HepG2 (cell line): ENCODE results near the gene RAB30. TPM values are rescaled to one million over a fixed set of nuclear protein-coding genes. Genes with fewer than 3 reads are reported as not detected.

Experiments
- KDM6A ChIP-seq: IDR thresholded peaks from 2 replicates; pipeline ENCODE4 v1.6.1; 2016; ENCODE audit warnings: low read depth
- KMT2A ChIP-seq: sonication (generic); formaldehyde crosslinking; IDR thresholded peaks from 2 replicates; pipeline ENCODE4 v1.4.0; 2020; ENCODE audit warnings: missing genetic modification reagents
- MIXL1 ChIP-seq: IDR thresholded peaks from 2 replicates; pipeline ENCODE4 v1.6.1; 2016
- PRPF4 ChIP-seq: fragments of 200-400 bp; formaldehyde crosslinking; IDR thresholded peaks from 2 replicates; pipeline ENCODE4 v1.6.1; 2016; ENCODE audit warnings: low read length, low read depth; ENCODE audit not compliant: poor library complexity, severe bottlenecking
- REXO4 ChIP-seq: sonication (generic); formaldehyde crosslinking; IDR thresholded peaks from 2 replicates; pipeline ENCODE4 v1.8.0; 2022; ENCODE audit warnings: missing genetic modification reagents, mild to moderate bottlenecking, borderline replicate concordance
- SCMH1 ChIP-seq: sonication (generic); formaldehyde crosslinking; IDR thresholded peaks from 2 replicates; pipeline ENCODE4 v1.9.0; 2021; ENCODE audit warnings: missing genetic modification reagents, mild to moderate bottlenecking, borderline replicate concordance
- SOX6 ChIP-seq, 2 experiments: fragments of 450-650 bp in 1 of 2; sonication (generic) in 1 of 2; formaldehyde crosslinking in 1 of 2; IDR thresholded peaks; 2 replicates each; pipeline versions ENCODE4 v1.4.0 to v1.6.1; 2017 to 2020; ENCODE audit warnings: antibody characterized with exemption in 1 of 2, mild to moderate bottlenecking in 1 of 2, missing genetic modification reagents in 1 of 2
- ZFP90 ChIP-seq: sonication (generic); formaldehyde crosslinking; IDR thresholded peaks from 2 replicates; pipeline ENCODE4 v1.8.0; 2022; ENCODE audit warnings: missing genetic modification reagents, mild to moderate bottlenecking, inconsistent platforms, borderline replicate concordance
- ZNF121 ChIP-seq: sonication (generic); formaldehyde crosslinking; IDR thresholded peaks from 2 replicates; pipeline ENCODE4 v1.5.0; 2020; ENCODE audit warnings: mild to moderate bottlenecking, missing genetic modification reagents
- ZNF431 ChIP-seq: sonication (generic); formaldehyde crosslinking; IDR thresholded peaks from 2 replicates; pipeline ENCODE4 v1.9.0; 2022; ENCODE audit warnings: missing genetic modification reagents, low read depth, mild to moderate bottlenecking, borderline replicate concordance
- ZNF451 ChIP-seq: sonication (generic); formaldehyde crosslinking; IDR thresholded peaks from 2 replicates; pipeline ENCODE4 v1.5.0; 2020; ENCODE audit warnings: mild to moderate bottlenecking, missing genetic modification reagents
- ZNF724P ChIP-seq: sonication (generic); formaldehyde crosslinking; IDR thresholded peaks from 2 replicates; pipeline ENCODE4 v1.8.0; 2022; ENCODE audit warnings: missing genetic modification reagents, borderline replicate concordance
- ZNF775 ChIP-seq: sonication (generic); formaldehyde crosslinking; IDR thresholded peaks from 2 replicates; pipeline ENCODE4 v1.4.0; 2020; ENCODE audit warnings: missing genetic modification reagents, mild to moderate bottlenecking, moderate library complexity, borderline replicate concordance
- polyA plus RNA-seq, 8 experiments: library from polyadenylated mRNA; depleted of rRNA in 3 of 8; stranded (reverse) in 7 of 8; unstranded in 1 of 8; fragments of >200 nt; fragmentation: Illumina TruSeq in 4 of 8; extraction: Trizol in 4 of 8; gene quantifications; 2 replicates each; pipeline versions ENCODE4 v1.2.1 to v1.2.3, GENCODE V29; 2011 to 2016; ENCODE audit warnings: low read depth in 4 of 8, missing spikeins in 1 of 8, mixed read lengths in 1 of 8; ENCODE audit not compliant: insufficient read depth in 1 of 8
- total RNA-seq, 5 experiments: library from RNA; depleted of rRNA; stranded (reverse); fragments of >200 nt; fragmentation: Illumina TruSeq; extraction: Trizol; gene quantifications; 2 replicates each; pipeline ENCODE4 v1.2.3, GENCODE V29; 2016; ENCODE audit warnings: low read depth in 1 of 5
- TF ChIP-seq, protein P1 (sequence below): sonication (generic); formaldehyde crosslinking; IDR thresholded peaks from 2 replicates; pipeline ENCODE4 v1.5.0; 2020; ENCODE audit warnings: mild to moderate bottlenecking, missing genetic modification reagents
- TF ChIP-seq, protein P2 (sequence below): sonication (generic); IDR thresholded peaks from 2 replicates; pipeline ENCODE4 v1.6.1; 2016; ENCODE audit warnings: low read depth, borderline replicate concordance
- TF ChIP-seq, protein P3 (sequence below): sonication (generic); formaldehyde crosslinking; IDR thresholded peaks from 2 replicates; pipeline ENCODE4 v1.4.0; 2020; ENCODE audit warnings: mild to moderate bottlenecking, missing genetic modification reagents
- TF ChIP-seq, protein P4 (sequence below): sonication (generic); formaldehyde crosslinking; IDR thresholded peaks from 2 replicates; pipeline ENCODE4 v1.8.0; 2022; ENCODE audit warnings: missing genetic modification reagents, mild to moderate bottlenecking, borderline replicate concordance
- TF ChIP-seq, protein P5 (sequence below): sonication (generic); formaldehyde crosslinking; IDR thresholded peaks from 2 replicates; pipeline ENCODE4 v1.5.1; 2020; ENCODE audit warnings: mild to moderate bottlenecking, missing genetic modification reagents

RAB30 gene
- total and polyA plus RNA-seq, 2 of the 13 experiments (the other 11 are each of a cell fraction or from before 2014, with no cell fraction given): 3.7 to 5.0 TPM

DNA sequence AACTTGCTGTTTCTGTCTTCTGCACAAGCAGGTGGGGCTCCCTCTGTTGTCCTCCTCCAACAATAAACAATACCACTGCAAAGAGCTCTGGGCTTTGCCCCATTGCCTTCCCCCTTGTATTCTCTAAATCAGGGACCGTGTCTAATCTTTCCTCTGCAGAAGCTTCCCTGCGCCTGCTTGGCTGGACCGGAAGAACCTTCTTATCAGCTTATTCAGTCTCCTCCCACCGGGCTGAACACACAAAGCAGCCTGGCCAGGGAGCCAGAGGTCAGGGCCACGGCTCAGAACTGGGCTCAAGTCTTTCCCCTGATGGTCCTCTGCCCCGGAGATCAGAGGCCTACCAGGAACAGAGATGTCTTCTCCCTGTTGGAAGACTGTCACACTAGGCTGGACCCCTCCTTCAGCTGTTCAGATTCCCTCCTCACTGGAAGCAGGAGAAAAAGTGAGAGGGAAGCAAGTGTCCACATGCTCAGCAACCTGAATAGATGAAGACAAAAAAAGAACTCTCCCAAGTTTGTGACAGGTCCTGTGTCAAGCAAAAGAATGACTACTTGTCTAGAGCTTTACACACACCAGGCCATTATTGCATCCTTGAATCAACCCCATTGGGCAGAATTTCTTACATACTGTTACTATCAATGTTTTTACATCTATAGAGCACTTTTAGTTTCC lies 63.7 kb downstream of the RAB30 start (continued):
- TF ChIP-seq, protein P1, sequence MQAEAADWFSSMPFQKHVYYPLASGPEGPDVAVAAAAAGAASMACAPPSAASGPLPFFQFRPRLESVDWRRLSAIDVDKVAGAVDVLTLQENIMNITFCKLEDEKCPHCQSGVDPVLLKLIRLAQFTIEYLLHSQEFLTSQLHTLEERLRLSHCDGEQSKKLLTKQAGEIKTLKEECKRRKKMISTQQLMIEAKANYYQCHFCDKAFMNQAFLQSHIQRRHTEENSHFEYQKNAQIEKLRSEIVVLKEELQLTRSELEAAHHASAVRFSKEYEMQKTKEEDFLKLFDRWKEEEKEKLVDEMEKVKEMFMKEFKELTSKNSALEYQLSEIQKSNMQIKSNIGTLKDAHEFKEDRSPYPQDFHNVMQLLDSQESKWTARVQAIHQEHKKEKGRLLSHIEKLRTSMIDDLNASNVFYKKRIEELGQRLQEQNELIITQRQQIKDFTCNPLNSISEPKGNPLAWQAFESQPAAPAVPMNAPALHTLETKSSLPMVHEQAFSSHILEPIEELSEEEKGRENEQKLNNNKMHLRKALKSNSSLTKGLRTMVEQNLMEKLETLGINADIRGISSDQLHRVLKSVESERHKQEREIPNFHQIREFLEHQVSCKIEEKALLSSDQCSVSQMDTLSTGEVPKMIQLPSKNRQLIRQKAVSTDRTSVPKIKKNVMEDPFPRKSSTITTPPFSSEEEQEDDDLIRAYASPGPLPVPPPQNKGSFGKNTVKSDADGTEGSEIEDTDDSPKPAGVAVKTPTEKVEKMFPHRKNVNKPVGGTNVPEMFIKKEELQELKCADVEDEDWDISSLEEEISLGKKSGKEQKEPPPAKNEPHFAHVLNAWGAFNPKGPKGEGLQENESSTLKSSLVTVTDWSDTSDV (CRISPR knock-in tag): no peak
- peak; percentile 59; the same call in 1 of the 2 replicates for TF ChIP-seq ZNF431 (CRISPR knock-in tag)
- no peak for TF ChIP-seq ZNF775 (CRISPR knock-in tag)
- no peak for TF ChIP-seq ZNF451 (CRISPR knock-in tag)
- TF ChIP-seq, protein P2, sequence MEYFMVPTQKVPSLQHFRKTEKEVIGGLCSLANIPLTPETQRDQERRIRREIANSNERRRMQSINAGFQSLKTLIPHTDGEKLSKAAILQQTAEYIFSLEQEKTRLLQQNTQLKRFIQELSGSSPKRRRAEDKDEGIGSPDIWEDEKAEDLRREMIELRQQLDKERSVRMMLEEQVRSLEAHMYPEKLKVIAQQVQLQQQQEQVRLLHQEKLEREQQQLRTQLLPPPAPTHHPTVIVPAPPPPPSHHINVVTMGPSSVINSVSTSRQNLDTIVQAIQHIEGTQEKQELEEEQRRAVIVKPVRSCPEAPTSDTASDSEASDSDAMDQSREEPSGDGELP: 0 out of 2 replicates have a peak, but pooled peaks have one; percentile 52
- TF ChIP-seq, protein P3, sequence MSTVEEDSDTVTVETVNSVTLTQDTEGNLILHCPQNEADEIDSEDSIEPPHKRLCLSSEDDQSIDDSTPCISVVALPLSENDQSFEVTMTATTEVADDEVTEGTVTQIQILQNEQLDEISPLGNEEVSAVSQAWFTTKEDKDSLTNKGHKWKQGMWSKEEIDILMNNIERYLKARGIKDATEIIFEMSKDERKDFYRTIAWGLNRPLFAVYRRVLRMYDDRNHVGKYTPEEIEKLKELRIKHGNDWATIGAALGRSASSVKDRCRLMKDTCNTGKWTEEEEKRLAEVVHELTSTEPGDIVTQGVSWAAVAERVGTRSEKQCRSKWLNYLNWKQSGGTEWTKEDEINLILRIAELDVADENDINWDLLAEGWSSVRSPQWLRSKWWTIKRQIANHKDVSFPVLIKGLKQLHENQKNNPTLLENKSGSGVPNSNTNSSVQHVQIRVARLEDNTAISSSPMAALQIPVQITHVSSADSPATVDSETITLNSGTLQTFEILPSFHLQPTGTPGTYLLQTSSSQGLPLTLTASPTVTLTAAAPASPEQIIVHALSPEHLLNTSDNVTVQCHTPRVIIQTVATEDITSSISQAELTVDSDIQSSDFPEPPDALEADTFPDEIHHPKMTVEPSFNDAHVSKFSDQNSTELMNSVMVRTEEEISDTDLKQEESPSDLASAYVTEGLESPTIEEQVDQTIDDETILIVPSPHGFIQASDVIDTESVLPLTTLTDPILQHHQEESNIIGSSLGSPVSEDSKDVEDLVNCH (CRISPR knock-in tag): no peak
- TF ChIP-seq ZNF121: peak; percentile 37; the same call in 1 of the 2 replicates
- no peak for TF ChIP-seq SCMH1
- TF ChIP-seq, protein P4, sequence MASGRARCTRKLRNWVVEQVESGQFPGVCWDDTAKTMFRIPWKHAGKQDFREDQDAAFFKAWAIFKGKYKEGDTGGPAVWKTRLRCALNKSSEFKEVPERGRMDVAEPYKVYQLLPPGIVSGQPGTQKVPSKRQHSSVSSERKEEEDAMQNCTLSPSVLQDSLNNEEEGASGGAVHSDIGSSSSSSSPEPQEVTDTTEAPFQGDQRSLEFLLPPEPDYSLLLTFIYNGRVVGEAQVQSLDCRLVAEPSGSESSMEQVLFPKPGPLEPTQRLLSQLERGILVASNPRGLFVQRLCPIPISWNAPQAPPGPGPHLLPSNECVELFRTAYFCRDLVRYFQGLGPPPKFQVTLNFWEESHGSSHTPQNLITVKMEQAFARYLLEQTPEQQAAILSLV (CRISPR knock-in tag): no peak
- no peak for TF ChIP-seq SOX6 (IDR thresholded peaks at IDR 0.05)
- peak; percentile 94; the same call in 1 of the 2 replicates for TF ChIP-seq SOX6 (CRISPR knock-in tag; IDR thresholded peaks at IDR 0.05)
- peak; percentile 71; the same call in 1 of the 2 replicates for TF ChIP-seq ZFP90 (CRISPR knock-in tag)
- peak; percentile 62; the same call in 1 of the 2 replicates for TF ChIP-seq KMT2A (CRISPR knock-in tag)
- TF ChIP-seq KDM6A (CRISPR knock-in tag): peak; percentile 86; the same call in 1 of the 2 replicates
- TF ChIP-seq ZNF724P (CRISPR knock-in tag): no peak
- TF ChIP-seq PRPF4: no peak
- TF ChIP-seq, protein P5, sequence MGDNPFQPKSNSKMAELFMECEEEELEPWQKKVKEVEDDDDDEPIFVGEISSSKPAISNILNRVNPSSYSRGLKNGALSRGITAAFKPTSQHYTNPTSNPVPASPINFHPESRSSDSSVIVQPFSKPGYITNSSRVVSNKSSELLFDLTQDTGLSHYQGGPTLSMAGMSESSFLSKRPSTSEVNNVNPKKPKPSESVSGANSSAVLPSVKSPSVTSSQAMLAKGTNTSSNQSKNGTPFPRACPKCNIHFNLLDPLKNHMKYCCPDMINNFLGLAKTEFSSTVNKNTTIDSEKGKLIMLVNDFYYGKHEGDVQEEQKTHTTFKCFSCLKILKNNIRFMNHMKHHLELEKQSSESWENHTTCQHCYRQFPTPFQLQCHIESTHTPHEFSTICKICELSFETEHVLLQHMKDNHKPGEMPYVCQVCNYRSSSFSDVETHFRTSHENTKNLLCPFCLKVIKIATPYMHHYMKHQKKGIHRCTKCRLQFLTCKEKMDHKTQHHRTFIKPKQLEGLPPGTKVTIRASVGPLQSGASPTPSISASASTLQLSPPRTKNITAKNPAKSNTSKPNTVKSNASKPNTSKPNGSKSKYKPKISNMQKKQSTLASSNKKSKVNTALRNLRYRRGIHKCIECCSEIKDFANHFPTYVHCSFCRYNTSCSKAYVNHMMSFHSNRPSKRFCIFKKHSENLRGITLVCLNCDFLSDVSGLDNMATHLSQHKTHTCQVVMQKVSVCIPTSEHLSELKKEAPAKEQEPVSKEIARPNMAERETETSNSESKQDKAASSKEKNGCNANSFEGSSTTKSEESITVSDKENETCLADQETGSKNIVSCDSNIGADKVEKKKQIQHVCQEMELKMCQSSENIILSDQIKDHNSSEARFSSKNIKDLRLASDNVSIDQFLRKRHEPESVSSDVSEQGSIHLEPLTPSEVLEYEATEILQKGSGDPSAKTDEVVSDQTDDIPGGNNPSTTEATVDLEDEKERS (CRISPR knock-in tag): no peak
- TF ChIP-seq MIXL1: peak; percentile 55; the same call in 1 of the 2 replicates
- no peak for TF ChIP-seq REXO4 (CRISPR knock-in tag)
